Endometrium (tissue), 2 donors: ENCODE results near the gene MRPL21.
"Not testable (repeated sequence)": the region's sequence is repeated elsewhere in the genome, so short reads cannot be mapped to it uniquely, and the experiment has no call there.

Source experiments
- FAIRE-seq: peaks from 2 replicates; lab custom pipeline; 2012; peaks lifted over from hg19 to GRCh38; lab: Jason Lieb, UNC
- donor health status: control.
- donor health status: control.

Gene MRPL21

GRCh38 chr11:68867066-68867465 is 36.6 kb downstream of the MRPL21 start:
- FAIRE-seq, result no peak

- no peak for FAIRE-seq
Measured at GRCh38 chr11:68865241-68865640, 38.4 kb downstream of the MRPL21 start.

GRCh38 chr11:68863553-68864265 is 39.9 kb downstream of the MRPL21 start:
- no peak for FAIRE-seq

GRCh38 chr11:68862421-68862820 is 41.2 kb downstream of the MRPL21 start:
- FAIRE-seq, result no peak

- no peak for FAIRE-seq
Measured at GRCh38 chr11:68859123-68859522, 44.5 kb downstream of the MRPL21 start.

GRCh38 chr11:68857037-68857586 is 46.5 kb downstream of the MRPL21 start:
- no peak for FAIRE-seq

- not testable (repeated sequence) for FAIRE-seq
Measured at GRCh38 chr11:68856425-68857030, 47.1 kb downstream of the MRPL21 start.

GRCh38 chr11:68855205-68855981 is 48.2 kb downstream of the MRPL21 start:
- FAIRE-seq, result peak; percentile 78

GRCh38 chr11:68854273-68854958 is 49.2 kb downstream of the MRPL21 start:
- FAIRE-seq, result no peak

- no peak for FAIRE-seq
Measured at GRCh38 chr11:68852628-68853027, 51.0 kb downstream of the MRPL21 start.

- FAIRE-seq, result no peak
Measured at GRCh38 chr11:68848429-68848828, 55.2 kb downstream of the MRPL21 start.

GRCh38 chr11:68847395-68847794 is 56.2 kb downstream of the MRPL21 start:
- FAIRE-seq, result no peak

GRCh38 chr11:68845351-68846002 is 58.2 kb downstream of the MRPL21 start:
- no peak for FAIRE-seq

- FAIRE-seq, result no peak
Measured at GRCh38 chr11:68844801-68845200, 58.8 kb downstream of the MRPL21 start.

GRCh38 chr11:68844376-68844775 is 59.3 kb downstream of the MRPL21 start:
- FAIRE-seq, result no peak

- FAIRE-seq, result no peak
Measured at GRCh38 chr11:68843703-68844312, 59.8 kb downstream of the MRPL21 start.

- no peak for FAIRE-seq
Measured at GRCh38 chr11:68843052-68843561, 60.5 kb downstream of the MRPL21 start.

- FAIRE-seq, result no peak
Measured at GRCh38 chr11:68842427-68843051, 61.1 kb downstream of the MRPL21 start.

- FAIRE-seq, result no peak
Measured at GRCh38 chr11:68841718-68842426, 61.8 kb downstream of the MRPL21 start, which contains the start of gene CPT1A. TSS of gene CPT1A (minus strand) at chr11:68841916. CDS start at chr11:68815474, 26,442 bp downstream.
